HL-60 (cell line): ENCODE measurements around the gene KAT8.

Source experiments
- CTCF ChIP-seq: IDR thresholded peaks from one replicate; pipeline ENCODE4 v1.5.1; 2011; ENCODE audit warnings: low read length, control low read depth, inconsistent platforms; ENCODE audit not compliant: insufficient read depth
- GABPA ChIP-seq: IDR thresholded peaks from 2 replicates; pipeline ENCODE4 v1.6.1; 2012; ENCODE audit warnings: low read depth

- TF ChIP-seq CTCF (no peak), GABPA (no peak)
These were observed 15.6 kb downstream of the KAT8 start for GRCh38 chr16:31133046-31133501.
